Measurements from ENCODE around the gene ME3. TPM values are rescaled to one million over a fixed set of nuclear protein-coding genes. Genes with fewer than 3 reads are reported as not detected.
"Not testable (repeated sequence)": the region's sequence is repeated elsewhere in the genome, so short reads cannot be mapped to it uniquely, and the experiment has no call there.

The ME3 gene
- total RNA-seq, 1 experiment from 2014 or later: 35.3 TPM

- no TSS peak for BruUV-seq (replicated peaks)
- TF ChIP-seq POLR2AphosphoS5 (IDR thresholded peaks at IDR 0.05; ENCODE audit: low read depth, low read length) (no peak), CTCF (IDR thresholded peaks at IDR 0.05) (no peak)
- Histone ChIP-seq H3K4me3 (ENCODE audit: low read depth in 2 of 2, low read length in 2 of 2) (no peak overlapping the region), H3K9me3 (ENCODE audit: control insufficient read depth, insufficient read depth, low read depth, low read length) (no peaks in the 10 kb centered on the region), H3K27ac (ENCODE audit: low read length) (peak overlapping the region; percentile 55; the same call in 1 of the 2 replicates), H3K36me3 (ENCODE audit: control insufficient read depth, insufficient read depth, low read length) (no peaks in the 10 kb centered on the region), H3K27me3 (ENCODE audit: control insufficient read depth, insufficient read depth, low read length) (no peaks in the 10 kb centered on the region), H3K4me1 (ENCODE audit: control insufficient read depth, insufficient read depth, low read length) (peaks cover 29% of the 10 kb centered on the region)
- in situ Hi-C loops (cut with HindIII; ENCODE audit: low pct_unique_long_range_greater_than_20kb, low sequenced_read_pairs) (no loop called here), intact Hi-C loops (cut with micrococcal nuclease; ENCODE audit: unreplicated experiment) (no loop called here)
- POLR2A ChIA-PET: interaction anchor here (0.6 kb wide), 1 partner anchor 57 kb away, joined by 3 read pairs; no protein-coding TSS in a partner anchor
- CTCF ChIA-PET: no interaction called here
- ATAC-seq (peak; percentile 29; the same call in 1 of the 2 replicates), DNase-seq (ENCODE audit: low read depth, low spot score) (no peak)
Observed at GRCh38 chr11:86565801-86566312, 106.6 kb downstream of the ME3 start.

GRCh38 chr11:86565388-86565787, 107.0 kb downstream of the ME3 start:
- no peak overlapping the region for H3K4me3 ChIP-seq (ENCODE audit: low read depth in 2 of 2, low read length in 2 of 2)
- no peaks in the 10 kb centered on the region for H3K27me3 ChIP-seq (ENCODE audit: control insufficient read depth, insufficient read depth, low read length)
- no peaks in the 10 kb centered on the region for H3K9me3 ChIP-seq (ENCODE audit: control insufficient read depth, insufficient read depth, low read depth, low read length)
- peaks cover 24% of the 10 kb centered on the region for H3K4me1 ChIP-seq (ENCODE audit: control insufficient read depth, insufficient read depth, low read length)
- intact Hi-C loops (cut with micrococcal nuclease; ENCODE audit: unreplicated experiment): no loop called here
- H3K27ac ChIP-seq (ENCODE audit: low read length): peak overlapping the region; percentile 55; the same call in 1 of the 2 replicates
- ATAC-seq: no peak
- DNase-seq (ENCODE audit: low read depth, low spot score): no peak
- CTCF ChIA-PET: no interaction called here
- TF ChIP-seq SIN3A (IDR thresholded peaks at IDR 0.05; ENCODE audit: borderline replicate concordance, insufficient read depth, low read depth, low read length) (no peak), REST (IDR thresholded peaks at IDR 0.05; ENCODE audit: insufficient read depth in 1 of 2, low read depth in 2 of 2, low read length in 1 of 2) (no peak)
- POLR2A ChIA-PET: no interaction called here
- in situ Hi-C loops (cut with HindIII; ENCODE audit: low pct_unique_long_range_greater_than_20kb, low sequenced_read_pairs): no loop called here
- no peaks in the 10 kb centered on the region for H3K36me3 ChIP-seq (ENCODE audit: control insufficient read depth, insufficient read depth, low read length)
- BruUV-seq (replicated peaks): no TSS peak

GRCh38 chr11:86562842-86563241, 109.6 kb downstream of the ME3 start:
- H3K9me3 ChIP-seq (ENCODE audit: control insufficient read depth, insufficient read depth, low read depth, low read length); CTCF ChIA-PET; H3K4me3 ChIP-seq (ENCODE audit: low read depth in 2 of 2, low read length in 2 of 2); ATAC-seq; H3K27ac ChIP-seq (ENCODE audit: low read length); H3K36me3 ChIP-seq (ENCODE audit: control insufficient read depth, insufficient read depth, low read length); DNase-seq (ENCODE audit: low read depth, low spot score); POLR2A ChIA-PET; intact Hi-C loops (cut with micrococcal nuclease; ENCODE audit: unreplicated experiment); H3K27me3 ChIP-seq (ENCODE audit: control insufficient read depth, insufficient read depth, low read length); H3K4me1 ChIP-seq (ENCODE audit: control insufficient read depth, insufficient read depth, low read length); in situ Hi-C loops (cut with HindIII; ENCODE audit: low pct_unique_long_range_greater_than_20kb, low sequenced_read_pairs); BruUV-seq (replicated peaks): not testable (repeated sequence)
